ENCODE data around the gene TBL1X. TPM values are rescaled to one million over a fixed set of nuclear protein-coding genes. Genes with fewer than 3 reads are reported as not detected.

Gene TBL1X
- total RNA-seq, 4 donors from 2014 or later, result 14.8 to 31.7 (median 16.8) TPM

DNA sequence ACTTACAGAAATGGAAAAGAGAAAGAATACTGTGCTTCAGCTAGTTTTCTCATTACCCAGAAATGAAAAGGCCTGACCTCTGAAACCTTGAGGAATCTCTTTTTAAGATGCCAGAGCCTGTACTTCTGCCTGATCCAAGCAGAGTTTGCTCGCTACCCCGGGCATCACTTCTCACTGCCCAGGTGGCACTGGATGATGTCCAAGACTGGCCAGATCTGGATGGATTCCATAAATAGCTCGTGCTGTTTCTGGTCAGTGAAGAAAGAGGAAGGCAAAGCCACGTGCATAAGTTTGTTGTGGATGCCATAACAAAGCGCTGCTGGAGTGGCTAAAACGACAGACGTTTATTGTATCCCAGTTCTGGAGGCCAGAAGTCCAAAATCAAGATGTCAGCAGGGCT is 133.5 kb downstream of the TBL1X start:
- intact Hi-C loops (cut with DNase I; ENCODE audit: low total_unique reads), result no loop called here
- DNase-seq (ENCODE audit: low spot score in 2 of 2), result peak in 1 of 2 donors; percentile 31
- H3K4me3 ChIP-seq (ENCODE audit: low read depth, poor library complexity, severe bottlenecking), result no peak overlapping the region
- TF ChIP-seq CTCF (IDR thresholded peaks at IDR 0.05) (no peak), POLR2A (IDR thresholded peaks at IDR 0.05) (no peak)
- WGBS, 2 donors, result 71 to 84% methylated on average over 7 of the region's 7 CpGs

- H3K4me3 ChIP-seq (ENCODE audit: low read depth, poor library complexity, severe bottlenecking), result no peak overlapping the region
- DNase-seq (ENCODE audit: low spot score in 2 of 2), result peak in 1 of 2 donors; percentile 86
- 81 to 89% methylated on average over 14 to 17 of the region's 17 CpGs for WGBS, 2 donors
- intact Hi-C loops (cut with DNase I; ENCODE audit: low total_unique reads), result no loop called here
- no peak for TF ChIP-seq POLR2A (IDR thresholded peaks at IDR 0.05)
- no peak for TF ChIP-seq CTCF (IDR thresholded peaks at IDR 0.05)
Measured at GRCh38 chrX:9604111-9604907, 139.5 kb downstream of the TBL1X start.

- H3K4me3 ChIP-seq (ENCODE audit: low read depth, poor library complexity, severe bottlenecking), result no peak overlapping the region
- 81 to 88% methylated on average over 8 of the region's 8 CpGs for WGBS, 2 donors
- TF ChIP-seq CTCF (IDR thresholded peaks at IDR 0.05) (no peak), POLR2A (IDR thresholded peaks at IDR 0.05) (no peak)
- no peak for DNase-seq (ENCODE audit: low spot score in 2 of 2)
- intact Hi-C loops (cut with DNase I; ENCODE audit: low total_unique reads), result no loop called here
Measured at GRCh38 chrX:9604908-9605306, 140.0 kb downstream of the TBL1X start.

DNA sequence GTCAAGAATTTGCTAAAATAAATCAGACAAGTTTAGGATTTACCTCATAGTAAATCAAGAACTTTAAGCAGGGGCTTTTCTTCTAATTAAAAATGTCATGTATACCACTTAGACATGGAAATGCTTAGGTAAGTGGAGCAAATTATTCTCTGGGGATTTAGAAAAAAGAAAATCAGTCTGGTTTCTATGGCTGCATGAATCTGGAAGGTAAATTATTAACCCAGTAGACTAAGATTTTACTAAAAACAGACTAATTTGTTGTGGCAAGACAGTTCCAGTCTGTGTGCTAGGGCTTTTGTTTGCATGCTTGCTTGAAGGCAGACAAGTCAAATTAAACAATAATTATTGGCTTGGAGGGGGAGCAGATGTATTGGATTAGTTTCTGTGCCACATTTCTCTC is 140.6 kb downstream of the TBL1X start:
- intact Hi-C loops (cut with DNase I; ENCODE audit: low total_unique reads), result no loop called here
- no peak for DNase-seq (ENCODE audit: low spot score in 2 of 2)
- no peak for TF ChIP-seq CTCF (IDR thresholded peaks at IDR 0.05)
- no peak for TF ChIP-seq POLR2A (IDR thresholded peaks at IDR 0.05)
- no peak overlapping the region for H3K4me3 ChIP-seq (ENCODE audit: low read depth, poor library complexity, severe bottlenecking)

DNA sequence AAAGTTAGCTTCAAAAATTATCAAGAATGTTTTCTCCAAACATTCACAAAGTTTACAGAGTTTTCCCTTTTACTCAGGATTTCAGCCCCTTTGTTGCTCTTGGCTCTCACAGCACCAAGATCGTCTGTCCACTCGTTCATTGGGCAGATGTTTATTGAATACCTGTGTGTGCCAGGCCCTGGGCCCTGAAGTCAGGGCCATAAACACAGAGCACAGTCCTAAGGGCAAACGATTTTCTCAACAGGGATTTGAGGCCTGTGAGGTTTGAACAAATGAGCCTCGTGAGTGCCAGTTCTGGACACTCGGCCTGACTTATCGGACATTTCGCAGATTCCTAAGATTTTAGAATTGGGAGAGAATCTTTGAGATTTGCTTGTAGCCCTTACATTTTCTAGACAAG is 142.1 kb downstream of the TBL1X start:
- intact Hi-C loops (cut with DNase I; ENCODE audit: low total_unique reads), result no loop called here
- WGBS, 2 donors, result 78 to 86% methylated on average over 7 of the region's 7 CpGs
- H3K4me3 ChIP-seq (ENCODE audit: low read depth, poor library complexity, severe bottlenecking), result no peak overlapping the region
- TF ChIP-seq CTCF (IDR thresholded peaks at IDR 0.05) (no peak), POLR2A (IDR thresholded peaks at IDR 0.05) (no peak)
- DNase-seq (ENCODE audit: low spot score in 2 of 2), result no peak

- TF ChIP-seq POLR2A (IDR thresholded peaks at IDR 0.05), result no peak
- TF ChIP-seq CTCF (IDR thresholded peaks at IDR 0.05), result no peak
- no peak overlapping the region for H3K4me3 ChIP-seq (ENCODE audit: low read depth, poor library complexity, severe bottlenecking)
- 79 to 90% methylated on average over 7 of the region's 7 CpGs for WGBS, 2 donors
- no peak for DNase-seq (ENCODE audit: low spot score in 2 of 2)
- intact Hi-C loops (cut with DNase I; ENCODE audit: low total_unique reads), result no loop called here
Measured at GRCh38 chrX:9609499-9609898, 144.6 kb downstream of the TBL1X start.
